GM21619 (cell line): ENCODE measurements around the gene LSP1.

Source experiments
- ATAC-seq: cut with Tn5 transposase; IDR thresholded peaks from one replicate; pipeline ENCODE4 v1.9.1; 2021; ENCODE audit not compliant: unreplicated experiment

The LSP1 gene

GRCh38 chr11:1888811-1889210, 35.9 kb downstream of the LSP1 start:
- no peak for ATAC-seq

- no peak for ATAC-seq
Measured at GRCh38 chr11:1889224-1889930, 36.5 kb downstream of the LSP1 start.

- no peak for ATAC-seq
Measured at GRCh38 chr11:1889941-1890855, 37.3 kb downstream of the LSP1 start.

GRCh38 chr11:1890856-1891830, 38.3 kb downstream of the LSP1 start:
- no peak for ATAC-seq

GRCh38 chr11:1891831-1892115, 38.9 kb downstream of the LSP1 start, which contains the start of gene PRR33:
PRR33 (minus strand) TSS chr11:1891895; CDS start chr11:1890584, 1,311 bp downstream.
- no peak for ATAC-seq

- ATAC-seq: no peak
Measured at GRCh38 chr11:1892116-1892515, 39.2 kb downstream of the LSP1 start.

GRCh38 chr11:1892558-1892957, 39.7 kb downstream of the LSP1 start:
- no peak for ATAC-seq

- ATAC-seq: no peak
Measured at GRCh38 chr11:1893581-1894359, 40.9 kb downstream of the LSP1 start.

- no peak for ATAC-seq
Measured at GRCh38 chr11:1894759-1895158, 41.9 kb downstream of the LSP1 start.

GRCh38 chr11:1896468-1896867, 43.6 kb downstream of the LSP1 start:
- ATAC-seq: no peak

GRCh38 chr11:1896923-1897322, 44.0 kb downstream of the LSP1 start:
- no peak for ATAC-seq

GRCh38 chr11:1899090-1899489, 46.2 kb downstream of the LSP1 start:
- ATAC-seq: no peak

- no peak for ATAC-seq
Measured at GRCh38 chr11:1899686-1900085, 46.8 kb downstream of the LSP1 start.

- ATAC-seq: no peak
Measured at GRCh38 chr11:1906181-1906580, 53.3 kb downstream of the LSP1 start.

GRCh38 chr11:1906611-1907423, 53.9 kb downstream of the LSP1 start:
- no peak for ATAC-seq

GRCh38 chr11:1908618-1909017, 55.7 kb downstream of the LSP1 start:
- no peak for ATAC-seq

- no peak for ATAC-seq
Measured at GRCh38 chr11:1909524-1909923, 56.6 kb downstream of the LSP1 start.

GRCh38 chr11:1912289-1912878, 59.5 kb downstream of the LSP1 start:
- ATAC-seq: no peak
